Natural killer cell (primary cell): ENCODE measurements around the gene DSCAML1. TPM values are rescaled to one million over a fixed set of nuclear protein-coding genes. Genes with fewer than 3 reads are reported as not detected.

Experiments
- ATAC-seq, 3 donors: fragments of 150-1000 bp in 2 of 3; fragments of 200-7000 bp in 1 of 3; cut with Tn5 transposase; 1 replicate in 1 of 3; 2 replicates in 2 of 3; pipeline ENCODE4 v1.10.0; 2021; ENCODE audit warnings: mild to moderate bottlenecking in 2 of 3, moderate library complexity in 2 of 3
- DNase-seq, 2 donors: peaks; one replicate each; pipeline versions ENCODE4 v3.0.0 to v3.0.0-alpha.2; 2013 to 2021; ENCODE audit warnings: mixed read lengths in 1 of 2
- H3K27ac ChIP-seq: one replicate; pipeline ENCODE4 v1.5.1; 2013; ENCODE audit warnings: mild to moderate bottlenecking, low read length
- H3K27me3 ChIP-seq: one replicate; pipeline ENCODE4 v1.6.1; 2013; ENCODE audit warnings: low read length; ENCODE audit not compliant: control insufficient read depth, insufficient read depth
- H3K36me3 ChIP-seq: one replicate; pipeline ENCODE4 v1.6.1; 2013; ENCODE audit warnings: low read length; ENCODE audit not compliant: control insufficient read depth, insufficient read depth
- H3K4me1 ChIP-seq: one replicate; pipeline ENCODE4 v1.6.1; 2013; ENCODE audit warnings: low read length; ENCODE audit not compliant: control insufficient read depth, insufficient read depth
- H3K4me3 ChIP-seq: one replicate; pipeline ENCODE4 v1.5.1; 2013; ENCODE audit warnings: low read length
- H3K9me3 ChIP-seq: one replicate; pipeline ENCODE4 v1.6.1; 2013; ENCODE audit warnings: low read length; ENCODE audit not compliant: control insufficient read depth, insufficient read depth
- H3K27ac Mint-ChIP-seq, 2 donors: one replicate each; pipeline ENCODE4 v1.8.0; 2022; ENCODE audit warnings: mild to moderate bottlenecking in 2 of 2, mixed read lengths in 2 of 2, moderate library complexity in 1 of 2
- H3K27me3 Mint-ChIP-seq, 2 donors: one replicate each; pipeline ENCODE4 v1.8.0; 2022; ENCODE audit warnings: low read depth in 2 of 2, mixed read lengths in 2 of 2
- H3K36me3 Mint-ChIP-seq: one replicate; pipeline ENCODE4 v1.8.0; 2022; ENCODE audit warnings: mixed read lengths
- H3K4me1 Mint-ChIP-seq, 2 donors: one replicate each; pipeline ENCODE4 v1.8.0; 2022; ENCODE audit warnings: mixed read lengths in 2 of 2
- H3K4me3 Mint-ChIP-seq: one replicate; pipeline ENCODE4 v1.8.0; 2022; ENCODE audit warnings: mild to moderate bottlenecking, moderate library complexity, mixed read lengths
- H3K9me3 Mint-ChIP-seq, 2 donors: one replicate each; pipeline ENCODE4 v1.8.0; 2022; ENCODE audit warnings: mixed read lengths in 2 of 2
- WGBS: methylation state at CpG from one replicate; pipeline ENCODE4 v1.1.7; 2013; ENCODE audit warnings: missing lambda C conversion rate; ENCODE audit not compliant: insufficient coverage; 5-methylcytosine and 5-hydroxymethylcytosine counted together
- intact Hi-C: fragments of 100-400 bp; cut with micrococcal nuclease; formaldehyde crosslinking; loops from one replicate; pipeline ENCODE4 v1.14.2; 2022
- total RNA-seq, 4 donors: library from RNA; stranded (reverse); fragments of 120-200 nt in 1 of 4; gene quantifications; one replicate each; pipeline versions ENCODE4 v1.2.3 to v1.2.4, GENCODE V29; 2013 to 2022
- TF ChIP-seq, protein P1 (sequence below): fragments of 200-600 bp; IDR thresholded peaks from one replicate; pipeline ENCODE4 v1.8.0; 2022; ENCODE audit warnings: antibody characterized with exemption

DSCAML1 gene
- total RNA-seq, 3 donors from 2014 or later (not counting 1 experiment from before 2014, with no cell fraction given), result 0.66 TPM; not detected in 2

DNA sequence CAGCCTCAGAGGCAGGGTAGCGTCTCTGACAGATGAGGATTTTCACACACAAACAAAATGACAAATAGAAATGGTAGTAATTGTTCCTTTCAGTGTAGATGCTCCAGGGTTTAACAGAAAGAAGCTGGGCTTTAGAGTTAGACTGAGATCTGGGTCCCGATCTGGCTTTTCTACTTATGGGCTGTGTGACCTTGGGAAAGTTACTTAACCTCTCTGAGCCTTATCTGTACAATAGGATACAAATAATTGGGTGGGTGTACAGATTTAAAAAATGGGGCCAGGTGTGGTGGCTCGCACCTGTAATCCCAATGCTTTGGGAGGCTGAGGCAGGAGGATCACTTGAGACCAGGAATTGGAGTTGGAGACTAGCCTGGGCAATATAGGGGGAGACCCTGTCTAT lies 264.4 kb downstream of the DSCAML1 start:
- no peak overlapping the region for H3K27ac Mint-ChIP-seq
- H3K4me3 Mint-ChIP-seq, result no peak overlapping the region
- DNase-seq (no peak), ATAC-seq (no peak)
- H3K4me1 ChIP-seq, result no peaks in the 10 kb centered on the region
- H3K4me1 Mint-ChIP-seq, result peaks cover 7 to 8% of the 10 kb centered on the region in 2 donors
- TF ChIP-seq, protein P1, sequence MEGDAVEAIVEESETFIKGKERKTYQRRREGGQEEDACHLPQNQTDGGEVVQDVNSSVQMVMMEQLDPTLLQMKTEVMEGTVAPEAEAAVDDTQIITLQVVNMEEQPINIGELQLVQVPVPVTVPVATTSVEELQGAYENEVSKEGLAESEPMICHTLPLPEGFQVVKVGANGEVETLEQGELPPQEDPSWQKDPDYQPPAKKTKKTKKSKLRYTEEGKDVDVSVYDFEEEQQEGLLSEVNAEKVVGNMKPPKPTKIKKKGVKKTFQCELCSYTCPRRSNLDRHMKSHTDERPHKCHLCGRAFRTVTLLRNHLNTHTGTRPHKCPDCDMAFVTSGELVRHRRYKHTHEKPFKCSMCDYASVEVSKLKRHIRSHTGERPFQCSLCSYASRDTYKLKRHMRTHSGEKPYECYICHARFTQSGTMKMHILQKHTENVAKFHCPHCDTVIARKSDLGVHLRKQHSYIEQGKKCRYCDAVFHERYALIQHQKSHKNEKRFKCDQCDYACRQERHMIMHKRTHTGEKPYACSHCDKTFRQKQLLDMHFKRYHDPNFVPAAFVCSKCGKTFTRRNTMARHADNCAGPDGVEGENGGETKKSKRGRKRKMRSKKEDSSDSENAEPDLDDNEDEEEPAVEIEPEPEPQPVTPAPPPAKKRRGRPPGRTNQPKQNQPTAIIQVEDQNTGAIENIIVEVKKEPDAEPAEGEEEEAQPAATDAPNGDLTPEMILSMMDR, result no peak
- H3K9me3 ChIP-seq, result no peaks in the 10 kb centered on the region
- H3K36me3 Mint-ChIP-seq, result no peaks in the 10 kb centered on the region
- H3K4me3 ChIP-seq, result no peak overlapping the region
- WGBS, result 91% methylated on average over 2 of the region's 3 CpGs
- H3K27me3 ChIP-seq, result no peaks in the 10 kb centered on the region
- H3K27ac ChIP-seq, result no peak overlapping the region
- intact Hi-C loops, result no loop called here
- H3K27me3 Mint-ChIP-seq, result peaks cover 3 to 36% of the 10 kb centered on the region in 2 donors
- no peaks in the 10 kb centered on the region for H3K9me3 Mint-ChIP-seq
- H3K36me3 ChIP-seq, result no peaks in the 10 kb centered on the region

- Histone ChIP-seq H3K27ac (no peak overlapping the region), H3K27me3 (no peaks in the 10 kb centered on the region), H3K36me3 (no peaks in the 10 kb centered on the region), H3K4me3 (no peak overlapping the region), H3K9me3 (no peaks in the 10 kb centered on the region), H3K4me1 (no peaks in the 10 kb centered on the region)
- Mint-ChIP-seq H3K4me3 (peak overlapping the region; percentile 80), H3K36me3 (no peaks in the 10 kb centered on the region), H3K4me1 (peaks cover 7 to 8% of the 10 kb centered on the region in 2 donors), H3K9me3 (no peaks in the 10 kb centered on the region), H3K27me3 (peaks cover 0 to 15% of the 10 kb centered on the region in 2 donors), H3K27ac (no peak overlapping the region)
- DNase-seq, result no peak
- ATAC-seq, result peak in 1 of 3 donors; percentile 12
- 80% methylated on average over 18 of the region's 18 CpGs for WGBS
- TF ChIP-seq, protein P1, result no peak
- intact Hi-C loops, result no loop called here
Measured at GRCh38 chr11:117529816-117530215, 267.2 kb downstream of the DSCAML1 start.

DNA sequence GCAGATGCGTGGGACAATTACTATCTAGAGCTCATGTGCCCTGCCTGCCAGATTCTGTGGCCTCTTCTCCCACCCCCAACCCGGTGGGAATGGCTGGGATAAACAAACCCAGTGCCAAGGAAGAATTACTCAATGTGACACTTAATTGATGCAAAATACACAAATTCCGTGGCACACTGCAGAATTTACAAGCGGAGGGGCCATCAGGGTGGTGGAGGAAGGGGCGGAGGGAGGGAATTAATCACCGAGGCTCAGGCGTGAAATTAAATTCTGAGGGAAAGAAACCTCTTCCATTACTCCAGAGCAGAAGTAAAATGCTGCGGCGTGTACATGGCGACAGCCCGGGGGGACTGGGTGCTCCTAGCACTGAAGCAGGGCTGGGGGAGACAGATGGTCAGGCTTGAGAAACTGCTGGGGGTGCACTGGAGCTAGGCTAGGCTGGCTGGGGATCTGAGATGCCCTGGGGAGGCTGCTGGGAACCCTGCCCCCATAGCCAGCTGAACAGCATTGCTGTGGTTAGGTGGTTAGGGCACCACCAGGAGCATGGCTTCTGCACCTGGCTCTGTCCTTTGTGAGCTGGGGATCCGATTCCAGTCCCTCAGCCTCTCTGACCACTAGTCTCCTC lies 268.8 kb downstream of the DSCAML1 start:
- H3K27me3 ChIP-seq, result no peaks in the 10 kb centered on the region
- WGBS, result 81% methylated on average over 10 of the region's 12 CpGs
- H3K27me3 Mint-ChIP-seq, result peaks cover 0 to 15% of the 10 kb centered on the region in 2 donors
- ATAC-seq (no peak), DNase-seq (no peak)
- TF ChIP-seq, protein P1, result no peak
- no peak overlapping the region for H3K27ac Mint-ChIP-seq
- H3K9me3 Mint-ChIP-seq, result no peaks in the 10 kb centered on the region
- no peak overlapping the region for H3K4me3 ChIP-seq
- intact Hi-C loops, result no loop called here
- no peaks in the 10 kb centered on the region for H3K4me1 ChIP-seq
- no peak overlapping the region for H3K27ac ChIP-seq
- H3K4me1 Mint-ChIP-seq, result peaks cover 7 to 8% of the 10 kb centered on the region in 2 donors
- no peaks in the 10 kb centered on the region for H3K36me3 Mint-ChIP-seq
- H3K9me3 ChIP-seq, result no peaks in the 10 kb centered on the region
- H3K36me3 ChIP-seq, result no peaks in the 10 kb centered on the region
- no peak overlapping the region for H3K4me3 Mint-ChIP-seq

- no peaks in the 10 kb centered on the region for H3K9me3 ChIP-seq
- 85% methylated on average over 7 of the region's 7 CpGs for WGBS
- H3K4me3 ChIP-seq, result no peak overlapping the region
- no peaks in the 10 kb centered on the region for H3K4me1 ChIP-seq
- Mint-ChIP-seq H3K27me3 (peaks cover 0 to 15% of the 10 kb centered on the region in 2 donors), H3K4me3 (no peak overlapping the region), H3K27ac (no peak overlapping the region), H3K4me1 (peaks cover 7 to 8% of the 10 kb centered on the region in 2 donors), H3K36me3 (no peaks in the 10 kb centered on the region), H3K9me3 (no peaks in the 10 kb centered on the region)
- no peaks in the 10 kb centered on the region for H3K36me3 ChIP-seq
- ATAC-seq (no peak), DNase-seq (no peak)
- no peak overlapping the region for H3K27ac ChIP-seq
- TF ChIP-seq, protein P1, result no peak
- H3K27me3 ChIP-seq, result no peaks in the 10 kb centered on the region
- intact Hi-C loops, result no loop called here
Measured at GRCh38 chr11:117527271-117527670, 269.7 kb downstream of the DSCAML1 start.
